Neural cell (in vitro differentiated cells): ENCODE measurements around the gene AKAP6. TPM values are rescaled to one million over a fixed set of nuclear protein-coding genes. Genes with fewer than 3 reads are reported as not detected.

Experiments used
- H2AFZ ChIP-seq: fragments of 200-600, 300-800 bp; sonication (generic), shearing (Covaris generic); 2 replicates; pipeline ENCODE4 v1.6.0; 2014; ENCODE audit warnings: low read depth, mild to moderate bottlenecking, antibody characterized with exemption, low read length, moderate library complexity
- H3F3A ChIP-seq: fragments of 200-600 bp; shearing (Covaris generic); 2 replicates; pipeline ENCODE4 v1.6.1; 2016; ENCODE audit warnings: mild to moderate bottlenecking, moderate library complexity, mixed read lengths, antibody characterized with exemption, low read length; ENCODE audit not compliant: insufficient read depth, poor library complexity, severe bottlenecking
- H3K27ac ChIP-seq: fragments of 200-600, 300-800 bp; sonication (generic), shearing (Covaris generic); 2 replicates; pipeline ENCODE4 v1.5.1; 2014; ENCODE audit warnings: mild to moderate bottlenecking, low read length, moderate library complexity
- H3K27me3 ChIP-seq: fragments of 300-800, 200-600 bp; sonication (generic), shearing (Covaris generic); 2 replicates; pipeline ENCODE4 v1.6.0; 2014; ENCODE audit warnings: mild to moderate bottlenecking, low read depth, low read length, moderate library complexity; ENCODE audit not compliant: insufficient read depth
- H3K36me3 ChIP-seq: fragments of 300-800, 200-600 bp; sonication (generic), shearing (Covaris generic); 2 replicates; pipeline ENCODE4 v1.5.1; 2014; ENCODE audit warnings: mild to moderate bottlenecking, antibody characterized with exemption, low read length, moderate library complexity; ENCODE audit not compliant: insufficient read depth
- H3K4me2 ChIP-seq: fragments of 300-800, 200-600 bp; sonication (generic), shearing (Covaris generic); 2 replicates; pipeline ENCODE4 v1.6.0; 2014; ENCODE audit warnings: mild to moderate bottlenecking, low read length
- H3K4me3 ChIP-seq: fragments of 300-800, 200-600 bp; sonication (generic), shearing (Covaris generic); 2 replicates; pipeline ENCODE4 v1.5.1; 2014; ENCODE audit warnings: mild to moderate bottlenecking, low read length, moderate library complexity
- H3K79me2 ChIP-seq: fragments of 200-600 bp; shearing (Covaris generic); replicated peaks from 2 replicates; pipeline ENCODE4 v1.6.0; 2014; ENCODE audit warnings: mild to moderate bottlenecking, low read length, moderate library complexity; ENCODE audit not compliant: insufficient read depth
- H3K9ac ChIP-seq: fragments of 300-800, 200-600 bp; sonication (generic), shearing (Covaris generic); 2 replicates; pipeline ENCODE4 v1.6.1; 2016; ENCODE audit warnings: mild to moderate bottlenecking, low read length, mixed read lengths
- H3K9me2 ChIP-seq: fragments of 200-600 bp; shearing (Covaris generic); 2 replicates; pipeline ENCODE4 v1.6.1; 2016; ENCODE audit warnings: mild to moderate bottlenecking, low read length, mixed read lengths; ENCODE audit not compliant: insufficient read depth
- H3K9me3 ChIP-seq: fragments of 200-600, 300-800 bp; sonication (generic), shearing (Covaris generic); 2 replicates; pipeline ENCODE4 v1.6.1; 2016; ENCODE audit warnings: mild to moderate bottlenecking, mixed run types, low read length, moderate library complexity, mixed read lengths
- H4K20me1 ChIP-seq: fragments of 200-600 bp; shearing (Covaris generic); 2 replicates; pipeline ENCODE4 v1.6.1; 2016; ENCODE audit warnings: mild to moderate bottlenecking, mixed run types; ENCODE audit not compliant: insufficient read depth
- CTCF ChIP-seq: fragments of 450-650 bp; IDR thresholded peaks from 2 replicates; pipeline ENCODE4 v1.5.1; 2014; ENCODE audit warnings: antibody characterized with exemption, mild to moderate bottlenecking, moderate library complexity; ENCODE audit not compliant: poor library complexity, severe bottlenecking
- EP300 ChIP-seq: fragments of 450-650 bp; conservative IDR thresholded peaks from 2 replicates; pipeline ENCODE4 v1.6.1; 2014; ENCODE audit warnings: antibody characterized with exemption, mild to moderate bottlenecking, moderate library complexity; ENCODE audit not compliant: poor library complexity, severe bottlenecking
- EZH2 ChIP-seq: fragments of 200-600, 300-800 bp; shearing (Covaris generic), sonication (generic); IDR thresholded peaks from 2 replicates; pipeline ENCODE4 v1.6.1; 2014; ENCODE audit warnings: antibody characterized with exemption, low read length, borderline replicate concordance, mild to moderate bottlenecking; ENCODE audit not compliant: insufficient read depth, poor library complexity, severe bottlenecking
- MXI1 ChIP-seq: fragments of 450-650 bp; conservative IDR thresholded peaks from 2 replicates; pipeline ENCODE4 v1.6.1; 2014; ENCODE audit warnings: antibody characterized with exemption, mild to moderate bottlenecking; ENCODE audit not compliant: poor library complexity, severe bottlenecking
- POLR2AphosphoS5 ChIP-seq: IDR thresholded peaks from 2 replicates; pipeline ENCODE4 v1.6.1; 2012
- RAD21 ChIP-seq: fragments of 450-650 bp; conservative IDR thresholded peaks from 2 replicates; pipeline ENCODE4 v1.6.1; 2014; ENCODE audit warnings: antibody characterized with exemption, mild to moderate bottlenecking, moderate library complexity
- REST ChIP-seq: IDR thresholded peaks from 2 replicates; pipeline ENCODE4 v1.6.1; 2012; ENCODE audit warnings: borderline replicate concordance
- SMC3 ChIP-seq: fragments of 450-650 bp; conservative IDR thresholded peaks from 2 replicates; pipeline ENCODE4 v1.6.1; 2014; ENCODE audit warnings: antibody characterized with exemption, mild to moderate bottlenecking, moderate library complexity; ENCODE audit not compliant: poor library complexity
- TAF1 ChIP-seq: IDR thresholded peaks from 2 replicates; pipeline ENCODE4 v1.6.1; 2012; ENCODE audit warnings: low read depth
- polyA plus RNA-seq: library from polyadenylated mRNA; depleted of rRNA; stranded (reverse); fragments of >200 nt; gene quantifications from 2 replicates; pipeline ENCODE4 v1.2.3, GENCODE V29; 2014

The AKAP6 gene
- polyA plus RNA-seq, 1 donor from 2014 or later, result 15.8 TPM

GRCh38 chr14:32594766-32595165 lies 265.7 kb downstream of the AKAP6 start:
- Histone ChIP-seq H3K9me2 (no peaks in the 10 kb centered on the region), H3K36me3 (no peaks in the 10 kb centered on the region), H3K27ac (no peak overlapping the region), H3K27me3 (no peaks in the 10 kb centered on the region), H3F3A (no peaks in the 10 kb centered on the region), H3K4me3 (no peak overlapping the region), H2AFZ (no peak overlapping the region), H3K9me3 (no peaks in the 10 kb centered on the region), H4K20me1 (no peaks in the 10 kb centered on the region), H3K9ac (no peak overlapping the region), H3K79me2 (no peaks in the 10 kb centered on the region), H3K4me2 (no peak overlapping the region)
- TF ChIP-seq REST, result no peak
- TF ChIP-seq EP300, result no peak

GRCh38 chr14:32595497-32595896 lies 266.4 kb downstream of the AKAP6 start:
- no peak overlapping the region for H2AFZ ChIP-seq
- no peak overlapping the region for H3K9ac ChIP-seq
- no peak for TF ChIP-seq SMC3
- no peak for TF ChIP-seq EP300
- TF ChIP-seq EZH2, result no peak
- TF ChIP-seq POLR2AphosphoS5, result no peak
- TF ChIP-seq RAD21, result no peak
- TF ChIP-seq MXI1, result no peak
- TF ChIP-seq TAF1, result no peak
- TF ChIP-seq CTCF, result no peak
- no peak for TF ChIP-seq REST
- no peaks in the 10 kb centered on the region for H3K79me2 ChIP-seq
- no peak overlapping the region for H3K4me2 ChIP-seq
- no peaks in the 10 kb centered on the region for H3K27me3 ChIP-seq
- H3K9me2 ChIP-seq, result no peaks in the 10 kb centered on the region
- H3F3A ChIP-seq, result no peaks in the 10 kb centered on the region
- H4K20me1 ChIP-seq, result no peaks in the 10 kb centered on the region
- no peak overlapping the region for H3K4me3 ChIP-seq
- H3K27ac ChIP-seq, result no peak overlapping the region
- no peaks in the 10 kb centered on the region for H3K36me3 ChIP-seq
- no peaks in the 10 kb centered on the region for H3K9me3 ChIP-seq
